A673 (cell line): ENCODE measurements around the gene TXLNG. TPM values are rescaled to one million over a fixed set of nuclear protein-coding genes. Genes with fewer than 3 reads are reported as not detected.

Source experiments
- BruUV-seq: library from RNA; stranded (reverse); fragments of 400-500 nt; replicated peaks from 2 replicates; lab custom pipeline; 2021; lab: Mats Ljungman, UMichigan
- CTCF ChIA-PET: fragments of 300-600 bp; sonication (Branson Sonifier 250); formaldehyde crosslinking; loops from one replicate; lab custom pipeline; 2022; ENCODE audit warnings: antibody characterized with exemption; lab: Charles Lee
- POLR2A ChIA-PET: fragments of 300-600 bp; sonication (Branson Sonifier 250); formaldehyde crosslinking; loops from one replicate; lab custom pipeline; 2022; ENCODE audit warnings: antibody characterized with exemption; ENCODE audit not compliant: low non-redundant PET; lab: Charles Lee
- DNase-seq: peaks from one replicate; pipeline ENCODE4 v3.0.0-alpha.2; 2015; ENCODE audit warnings: low spot score
- H3K27ac ChIP-seq: fragments of 200-600 bp; sonication (generic); 2 replicates; pipeline ENCODE4 v1.5.1; 2016; ENCODE audit warnings: mixed run types, low read depth, mild to moderate bottlenecking, mixed read lengths, antibody characterized with exemption, low read length; ENCODE audit not compliant: poor library complexity, severe bottlenecking
- H3K27me3 ChIP-seq: fragments of 200-600 bp; sonication (generic); replicated peaks from 2 replicates; pipeline ENCODE4 v1.6.1; 2017; ENCODE audit warnings: mixed run types, low read depth, mild to moderate bottlenecking, mixed read lengths, antibody characterized with exemption, low read length; ENCODE audit not compliant: insufficient read depth, poor library complexity
- H3K36me3 ChIP-seq: fragments of 200-600 bp; sonication (generic); 2 replicates; pipeline ENCODE4 v1.6.1; 2016; ENCODE audit warnings: mixed run types, mild to moderate bottlenecking, mixed read lengths, antibody characterized with exemption, low read length; ENCODE audit not compliant: insufficient read depth, poor library complexity, severe bottlenecking
- H3K4me1 ChIP-seq: fragments of 200-600 bp; sonication (generic); 2 replicates; pipeline ENCODE4 v1.6.1; 2017; ENCODE audit warnings: mixed run types, mild to moderate bottlenecking, mixed read lengths, antibody characterized with exemption, low read length; ENCODE audit not compliant: insufficient read depth, poor library complexity, severe bottlenecking
- H3K4me3 ChIP-seq: fragments of 200-600 bp; sonication (generic); 2 replicates; pipeline ENCODE4 v1.5.1; 2016; ENCODE audit warnings: low read depth, mixed run types, mild to moderate bottlenecking, mixed read lengths, low read length; ENCODE audit not compliant: poor library complexity, severe bottlenecking
- H3K9me3 ChIP-seq: fragments of 200-600 bp; sonication (generic); 2 replicates; pipeline ENCODE4 v1.6.1; 2016; ENCODE audit warnings: mixed run types, low read depth, mild to moderate bottlenecking, mixed read lengths, antibody characterized with exemption, low read length; ENCODE audit not compliant: poor library complexity, severe bottlenecking
- CTCF ChIP-seq: fragments of 300-800, 200-600 bp; sonication (generic); conservative IDR thresholded peaks from 2 replicates; pipeline ENCODE4 v1.5.1; 2017; ENCODE audit warnings: low read depth, mild to moderate bottlenecking, antibody characterized with exemption, low read length, moderate library complexity, mixed read lengths
- EZH2 ChIP-seq: fragments of 200-600 bp; sonication (generic); IDR thresholded peaks from 2 replicates; pipeline ENCODE4 v1.6.1; 2017; ENCODE audit warnings: borderline replicate concordance, low read depth, mild to moderate bottlenecking, mixed read lengths, antibody characterized with exemption, low read length; ENCODE audit not compliant: poor library complexity, severe bottlenecking
- intact Hi-C: fragments of 100-400 bp; cut with micrococcal nuclease; formaldehyde crosslinking; loops from one replicate; pipeline ENCODE4 v1.10.0; 2022; ENCODE audit not compliant: unreplicated experiment
- total RNA-seq: library from RNA; stranded (reverse); gene quantifications from 2 replicates; pipeline ENCODE4 v1.2.3, GENCODE V29; 2021

The TXLNG gene
- total RNA-seq, 1 experiment from 2014 or later = 25.7 TPM

GRCh38 chrX:16883487-16883804 is 97.2 kb downstream of the TXLNG start:
- no peak for TF ChIP-seq CTCF
- TF ChIP-seq EZH2 = no peak
- no peak for DNase-seq
- ChIA-PET POLR2A (interaction anchor here (0.7 kb wide), 1 partner anchor 20 kb away, joined by 3 read pairs; no protein-coding TSS in a partner anchor), CTCF (interaction anchor here (0.6 to 2.2 kb wide), 6 partner anchors 9 to 200 kb away, joined by 3 to 17 read pairs (median 4); partner anchors contain the start of gene REPS2)
- Histone ChIP-seq H3K9me3 (no peaks in the 10 kb centered on the region), H3K27ac (no peak overlapping the region), H3K27me3 (peaks cover 6% of the 10 kb centered on the region), H3K4me3 (peak overlapping the region; percentile 41), H3K36me3 (no peaks in the 10 kb centered on the region), H3K4me1 (no peaks in the 10 kb centered on the region)
- no TSS peak for BruUV-seq
- intact Hi-C loops = loop anchor here (1.0 to 5.0 kb wide), 2 partner anchors 56 to 163 kb away; no protein-coding TSS in a partner anchor

GRCh38 chrX:16885628-16886027 is 99.4 kb downstream of the TXLNG start:
- Histone ChIP-seq H3K27ac (no peak overlapping the region), H3K36me3 (no peaks in the 10 kb centered on the region), H3K4me3 (no peak overlapping the region), H3K4me1 (no peaks in the 10 kb centered on the region), H3K27me3 (peaks cover 6% of the 10 kb centered on the region), H3K9me3 (no peaks in the 10 kb centered on the region)
- no peak for TF ChIP-seq EZH2
- TF ChIP-seq CTCF = no peak
- no peak for DNase-seq
- ChIA-PET POLR2A (no interaction called here), CTCF (no interaction called here)
- no TSS peak for BruUV-seq
- intact Hi-C loops = no loop called here

- peak; percentile 97 for TF ChIP-seq CTCF
- no peak for TF ChIP-seq EZH2
- intact Hi-C loops = loop anchor here (2.0 kb wide), 1 partner anchor 66 kb away; no protein-coding TSS in a partner anchor
- POLR2A ChIA-PET = no interaction called here
Observed at GRCh38 chrX:16892504-16893362, 106.5 kb downstream of the TXLNG start.

More at GRCh38 chrX:16892504-16893362, 106.5 kb downstream of the TXLNG start:
- Histone ChIP-seq H3K27me3 (peaks cover 18% of the 10 kb centered on the region), H3K36me3 (no peaks in the 10 kb centered on the region), H3K9me3 (no peaks in the 10 kb centered on the region), H3K4me1 (no peaks in the 10 kb centered on the region), H3K27ac (no peak overlapping the region), H3K4me3 (no peak overlapping the region)
- no TSS peak for BruUV-seq
- CTCF ChIA-PET = interaction anchor here (0.5 to 2.3 kb wide), 5 partner anchors 10 to 153 kb away, joined by 3 to 16 read pairs (median 4); no protein-coding TSS in a partner anchor
- DNase-seq = peak; percentile 91

Other genes with a start within 250 kb of the TXLNG start
- gene S100G, start 136.3 kb upstream of the TXLNG start, total RNA-seq = not detected in 2 replicates
- 15.6 and 20.5 TPM in 2 replicates for gene CTPS2, start 73.8 kb upstream of the TXLNG start, total RNA-seq
- gene SYAP1, start 66.9 kb upstream of the TXLNG start, total RNA-seq = 36.4 and 41.8 TPM in 2 replicates
- 125 and 145 TPM in 2 replicates for gene RBBP7, start 83.9 kb downstream of the TXLNG start, total RNA-seq
- gene REPS2, start 160.2 kb downstream of the TXLNG start, total RNA-seq = 0.04 and 0.31 TPM in 2 replicates